Neural cell (in vitro differentiated cells): ENCODE measurements around the gene IGSF3. TPM values are rescaled to one million over a fixed set of nuclear protein-coding genes. Genes with fewer than 3 reads are reported as not detected.
"Not testable (repeated sequence)": the region's sequence is repeated elsewhere in the genome, so short reads cannot be mapped to it uniquely, and the experiment has no call there.

Source experiments
- H2AFZ ChIP-seq: fragments of 200-600, 300-800 bp; sonication (generic), shearing (Covaris generic); 2 replicates; pipeline ENCODE4 v1.6.0; 2014; ENCODE audit warnings: low read depth, mild to moderate bottlenecking, antibody characterized with exemption, low read length, moderate library complexity
- H3F3A ChIP-seq: fragments of 200-600 bp; shearing (Covaris generic); 2 replicates; pipeline ENCODE4 v1.6.1; 2016; ENCODE audit warnings: mild to moderate bottlenecking, moderate library complexity, mixed read lengths, antibody characterized with exemption, low read length; ENCODE audit not compliant: insufficient read depth, poor library complexity, severe bottlenecking
- H3K27ac ChIP-seq: fragments of 200-600, 300-800 bp; sonication (generic), shearing (Covaris generic); 2 replicates; pipeline ENCODE4 v1.5.1; 2014; ENCODE audit warnings: mild to moderate bottlenecking, low read length, moderate library complexity
- H3K27me3 ChIP-seq: fragments of 300-800, 200-600 bp; sonication (generic), shearing (Covaris generic); 2 replicates; pipeline ENCODE4 v1.6.0; 2014; ENCODE audit warnings: mild to moderate bottlenecking, low read depth, low read length, moderate library complexity; ENCODE audit not compliant: insufficient read depth
- H3K36me3 ChIP-seq: fragments of 300-800, 200-600 bp; sonication (generic), shearing (Covaris generic); 2 replicates; pipeline ENCODE4 v1.5.1; 2014; ENCODE audit warnings: mild to moderate bottlenecking, antibody characterized with exemption, low read length, moderate library complexity; ENCODE audit not compliant: insufficient read depth
- H3K4me2 ChIP-seq: fragments of 300-800, 200-600 bp; sonication (generic), shearing (Covaris generic); 2 replicates; pipeline ENCODE4 v1.6.0; 2014; ENCODE audit warnings: mild to moderate bottlenecking, low read length
- H3K4me3 ChIP-seq: fragments of 300-800, 200-600 bp; sonication (generic), shearing (Covaris generic); 2 replicates; pipeline ENCODE4 v1.5.1; 2014; ENCODE audit warnings: mild to moderate bottlenecking, low read length, moderate library complexity
- H3K79me2 ChIP-seq: fragments of 200-600 bp; shearing (Covaris generic); replicated peaks from 2 replicates; pipeline ENCODE4 v1.6.0; 2014; ENCODE audit warnings: mild to moderate bottlenecking, low read length, moderate library complexity; ENCODE audit not compliant: insufficient read depth
- H3K9ac ChIP-seq: fragments of 300-800, 200-600 bp; sonication (generic), shearing (Covaris generic); 2 replicates; pipeline ENCODE4 v1.6.1; 2016; ENCODE audit warnings: mild to moderate bottlenecking, low read length, mixed read lengths
- H3K9me2 ChIP-seq: fragments of 200-600 bp; shearing (Covaris generic); 2 replicates; pipeline ENCODE4 v1.6.1; 2016; ENCODE audit warnings: mild to moderate bottlenecking, low read length, mixed read lengths; ENCODE audit not compliant: insufficient read depth
- H3K9me3 ChIP-seq: fragments of 200-600, 300-800 bp; sonication (generic), shearing (Covaris generic); 2 replicates; pipeline ENCODE4 v1.6.1; 2016; ENCODE audit warnings: mild to moderate bottlenecking, mixed run types, low read length, moderate library complexity, mixed read lengths
- H4K20me1 ChIP-seq: fragments of 200-600 bp; shearing (Covaris generic); 2 replicates; pipeline ENCODE4 v1.6.1; 2016; ENCODE audit warnings: mild to moderate bottlenecking, mixed run types; ENCODE audit not compliant: insufficient read depth
- EP300 ChIP-seq: fragments of 450-650 bp; conservative IDR thresholded peaks from 2 replicates; pipeline ENCODE4 v1.6.1; 2014; ENCODE audit warnings: antibody characterized with exemption, mild to moderate bottlenecking, moderate library complexity; ENCODE audit not compliant: poor library complexity, severe bottlenecking
- POLR2AphosphoS5 ChIP-seq: IDR thresholded peaks from 2 replicates; pipeline ENCODE4 v1.6.1; 2012
- SMC3 ChIP-seq: fragments of 450-650 bp; conservative IDR thresholded peaks from 2 replicates; pipeline ENCODE4 v1.6.1; 2014; ENCODE audit warnings: antibody characterized with exemption, mild to moderate bottlenecking, moderate library complexity; ENCODE audit not compliant: poor library complexity
- polyA plus RNA-seq: library from polyadenylated mRNA; depleted of rRNA; stranded (reverse); fragments of >200 nt; gene quantifications from 2 replicates; pipeline ENCODE4 v1.2.3, GENCODE V29; 2014
- TF ChIP-seq, protein P1 (sequence below): fragments of 450-650 bp; IDR thresholded peaks from 2 replicates; pipeline ENCODE4 v1.5.1; 2014; ENCODE audit warnings: antibody characterized with exemption, mild to moderate bottlenecking, moderate library complexity; ENCODE audit not compliant: poor library complexity, severe bottlenecking
- TF ChIP-seq, protein P2 (sequence below): IDR thresholded peaks from 2 replicates; pipeline ENCODE4 v1.6.1; 2012; ENCODE audit warnings: borderline replicate concordance

IGSF3 gene
- polyA plus RNA-seq, 1 donor from 2014 or later = 81.4 TPM

DNA sequence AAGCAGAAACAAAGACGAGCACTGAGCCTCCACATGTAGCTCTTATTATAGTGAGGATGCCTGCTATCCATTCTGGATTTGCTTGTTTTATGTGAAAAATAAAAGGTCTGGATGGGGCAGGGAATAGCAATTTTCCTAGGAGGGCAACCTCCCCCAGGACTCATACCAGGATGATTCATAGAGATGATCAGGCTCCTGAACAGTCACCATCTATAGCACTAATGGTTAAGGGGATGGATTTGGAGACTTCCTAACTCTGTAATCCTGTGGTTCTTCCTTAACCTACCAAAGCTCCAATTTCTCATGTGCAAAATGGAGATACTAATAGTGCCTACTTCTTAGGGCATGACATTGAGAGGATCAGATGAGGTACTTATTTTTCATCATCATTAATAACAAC, 62.2 kb downstream of the IGSF3 start:
- Histone ChIP-seq H3K79me2 (no peaks in the 10 kb centered on the region), H3K4me2 (no peak overlapping the region), H4K20me1 (no peaks in the 10 kb centered on the region), H3K9me2 (no peaks in the 10 kb centered on the region), H3K9me3 (no peaks in the 10 kb centered on the region), H3F3A (no peaks in the 10 kb centered on the region), H3K27me3 (no peaks in the 10 kb centered on the region), H3K4me3 (no peak overlapping the region), H3K9ac (no peak overlapping the region), H2AFZ (no peak overlapping the region), H3K36me3 (no peaks in the 10 kb centered on the region), H3K27ac (no peak overlapping the region)
- TF ChIP-seq EP300 = no peak
- TF ChIP-seq, protein P1, sequence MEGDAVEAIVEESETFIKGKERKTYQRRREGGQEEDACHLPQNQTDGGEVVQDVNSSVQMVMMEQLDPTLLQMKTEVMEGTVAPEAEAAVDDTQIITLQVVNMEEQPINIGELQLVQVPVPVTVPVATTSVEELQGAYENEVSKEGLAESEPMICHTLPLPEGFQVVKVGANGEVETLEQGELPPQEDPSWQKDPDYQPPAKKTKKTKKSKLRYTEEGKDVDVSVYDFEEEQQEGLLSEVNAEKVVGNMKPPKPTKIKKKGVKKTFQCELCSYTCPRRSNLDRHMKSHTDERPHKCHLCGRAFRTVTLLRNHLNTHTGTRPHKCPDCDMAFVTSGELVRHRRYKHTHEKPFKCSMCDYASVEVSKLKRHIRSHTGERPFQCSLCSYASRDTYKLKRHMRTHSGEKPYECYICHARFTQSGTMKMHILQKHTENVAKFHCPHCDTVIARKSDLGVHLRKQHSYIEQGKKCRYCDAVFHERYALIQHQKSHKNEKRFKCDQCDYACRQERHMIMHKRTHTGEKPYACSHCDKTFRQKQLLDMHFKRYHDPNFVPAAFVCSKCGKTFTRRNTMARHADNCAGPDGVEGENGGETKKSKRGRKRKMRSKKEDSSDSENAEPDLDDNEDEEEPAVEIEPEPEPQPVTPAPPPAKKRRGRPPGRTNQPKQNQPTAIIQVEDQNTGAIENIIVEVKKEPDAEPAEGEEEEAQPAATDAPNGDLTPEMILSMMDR = no peak
- TF ChIP-seq, protein P2, sequence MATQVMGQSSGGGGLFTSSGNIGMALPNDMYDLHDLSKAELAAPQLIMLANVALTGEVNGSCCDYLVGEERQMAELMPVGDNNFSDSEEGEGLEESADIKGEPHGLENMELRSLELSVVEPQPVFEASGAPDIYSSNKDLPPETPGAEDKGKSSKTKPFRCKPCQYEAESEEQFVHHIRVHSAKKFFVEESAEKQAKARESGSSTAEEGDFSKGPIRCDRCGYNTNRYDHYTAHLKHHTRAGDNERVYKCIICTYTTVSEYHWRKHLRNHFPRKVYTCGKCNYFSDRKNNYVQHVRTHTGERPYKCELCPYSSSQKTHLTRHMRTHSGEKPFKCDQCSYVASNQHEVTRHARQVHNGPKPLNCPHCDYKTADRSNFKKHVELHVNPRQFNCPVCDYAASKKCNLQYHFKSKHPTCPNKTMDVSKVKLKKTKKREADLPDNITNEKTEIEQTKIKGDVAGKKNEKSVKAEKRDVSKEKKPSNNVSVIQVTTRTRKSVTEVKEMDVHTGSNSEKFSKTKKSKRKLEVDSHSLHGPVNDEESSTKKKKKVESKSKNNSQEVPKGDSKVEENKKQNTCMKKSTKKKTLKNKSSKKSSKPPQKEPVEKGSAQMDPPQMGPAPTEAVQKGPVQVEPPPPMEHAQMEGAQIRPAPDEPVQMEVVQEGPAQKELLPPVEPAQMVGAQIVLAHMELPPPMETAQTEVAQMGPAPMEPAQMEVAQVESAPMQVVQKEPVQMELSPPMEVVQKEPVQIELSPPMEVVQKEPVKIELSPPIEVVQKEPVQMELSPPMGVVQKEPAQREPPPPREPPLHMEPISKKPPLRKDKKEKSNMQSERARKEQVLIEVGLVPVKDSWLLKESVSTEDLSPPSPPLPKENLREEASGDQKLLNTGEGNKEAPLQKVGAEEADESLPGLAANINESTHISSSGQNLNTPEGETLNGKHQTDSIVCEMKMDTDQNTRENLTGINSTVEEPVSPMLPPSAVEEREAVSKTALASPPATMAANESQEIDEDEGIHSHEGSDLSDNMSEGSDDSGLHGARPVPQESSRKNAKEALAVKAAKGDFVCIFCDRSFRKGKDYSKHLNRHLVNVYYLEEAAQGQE = no peak
- TF ChIP-seq POLR2AphosphoS5 = no peak
- TF ChIP-seq SMC3 = no peak

DNA sequence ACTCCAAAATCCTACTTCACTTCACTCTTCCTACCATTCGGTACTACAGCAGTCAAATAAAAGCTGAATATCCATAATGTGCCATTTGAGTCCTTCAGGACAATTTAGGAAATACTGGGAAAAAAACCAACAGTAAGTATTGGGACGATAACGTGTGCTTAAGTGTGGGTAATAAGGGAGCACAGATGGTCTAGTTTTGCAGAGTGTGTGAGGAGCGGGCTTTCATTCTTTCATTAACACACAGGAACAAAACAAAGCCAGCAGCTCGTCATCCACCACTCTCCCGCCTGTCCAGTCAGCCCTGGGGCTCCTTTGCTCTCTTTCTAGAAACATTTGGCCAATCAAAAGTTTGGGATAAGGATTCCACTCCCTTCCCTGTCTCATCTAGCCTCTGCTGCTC, 63.1 kb downstream of the IGSF3 start:
- not testable (repeated sequence) for H4K20me1 ChIP-seq, H3K27me3 ChIP-seq, H3K4me2 ChIP-seq, H3K79me2 ChIP-seq, H3K9ac ChIP-seq, H3K36me3 ChIP-seq, H3K9me2 ChIP-seq, H3K4me3 ChIP-seq, H3K27ac ChIP-seq, H3K9me3 ChIP-seq, H3F3A ChIP-seq, H2AFZ ChIP-seq

DNA sequence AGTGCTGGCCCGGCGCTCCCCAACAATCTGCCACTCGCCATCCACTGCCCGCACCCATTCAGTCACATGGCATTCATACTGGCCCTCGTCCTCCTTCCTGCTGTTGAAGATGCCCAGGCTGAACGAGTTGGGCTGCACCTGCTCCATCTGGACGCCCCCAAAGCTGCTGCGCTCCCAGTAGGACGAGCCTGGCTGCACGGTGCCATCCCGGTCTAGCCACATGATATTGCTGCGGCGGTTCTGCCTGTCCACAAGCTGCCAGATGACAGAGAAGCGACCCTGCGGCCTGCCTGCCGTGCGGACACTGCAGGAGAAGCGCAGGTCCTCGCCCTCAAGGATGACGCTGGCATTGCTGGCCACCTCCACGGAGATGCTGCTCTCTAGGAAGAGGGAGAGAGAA, 63.9 kb downstream of the IGSF3 start:
- not testable (repeated sequence) for H3F3A ChIP-seq, H3K9ac ChIP-seq, H2AFZ ChIP-seq, H3K4me2 ChIP-seq, H4K20me1 ChIP-seq, H3K27ac ChIP-seq, H3K36me3 ChIP-seq, H3K9me3 ChIP-seq, H3K4me3 ChIP-seq, H3K27me3 ChIP-seq, H3K79me2 ChIP-seq, H3K9me2 ChIP-seq

DNA sequence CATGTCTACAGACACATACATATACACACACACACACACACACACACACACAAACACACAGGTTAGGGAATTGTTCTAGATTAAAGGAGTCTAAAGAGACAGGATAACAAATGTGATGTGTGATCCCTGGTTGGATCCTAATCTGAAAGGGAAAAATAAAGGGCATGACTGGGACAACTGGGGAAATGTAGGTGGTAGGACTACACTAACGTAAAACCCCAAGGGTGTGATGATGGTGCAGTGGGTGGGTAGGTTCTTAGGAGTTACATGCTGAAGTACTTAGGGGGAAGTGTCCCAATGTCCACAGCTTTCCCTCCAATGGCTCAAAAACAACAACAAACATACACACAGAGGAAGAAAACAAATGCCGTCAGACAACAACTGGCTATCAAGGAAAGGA, 68.2 kb downstream of the IGSF3 start:
- H3K27ac ChIP-seq, H2AFZ ChIP-seq, H3K4me2 ChIP-seq, H3K9me2 ChIP-seq, H3K4me3 ChIP-seq, H3K79me2 ChIP-seq, H3K36me3 ChIP-seq, H3K9ac ChIP-seq, H3K9me3 ChIP-seq, H3F3A ChIP-seq, H3K27me3 ChIP-seq, H4K20me1 ChIP-seq: not testable (repeated sequence)

DNA sequence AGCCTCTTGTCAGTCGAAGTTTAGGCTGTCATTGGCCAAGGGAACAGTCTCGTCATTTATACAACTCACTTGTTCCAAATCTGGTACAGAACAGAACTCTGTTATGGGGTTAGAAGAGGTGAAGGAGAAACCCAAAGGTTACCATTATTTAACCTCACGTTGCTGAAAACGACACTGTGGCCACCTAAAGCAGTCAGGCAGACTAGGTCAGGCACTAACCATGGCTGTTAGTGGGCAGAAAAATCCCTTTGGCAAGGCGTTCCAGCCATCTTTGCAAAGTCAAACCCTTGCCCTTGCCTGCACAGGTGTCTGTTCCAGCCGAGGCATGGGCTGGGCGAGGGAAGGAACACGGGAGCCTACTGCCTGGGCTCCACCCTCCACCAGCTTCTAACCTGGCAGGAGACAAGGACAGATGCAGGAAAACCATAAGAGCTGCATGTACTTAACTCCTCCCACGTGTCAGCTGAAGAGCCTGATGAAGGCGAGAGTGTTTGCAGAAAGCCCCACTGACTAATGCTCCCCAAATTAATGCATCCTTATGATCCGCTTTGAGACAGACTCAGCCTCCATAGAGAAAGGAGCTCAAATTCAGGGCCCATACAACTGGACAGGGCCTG, 69.0 kb downstream of the IGSF3 start:
- H2AFZ ChIP-seq, H3K9me3 ChIP-seq, H3K79me2 ChIP-seq, H3K27me3 ChIP-seq, H3K4me2 ChIP-seq, H3K36me3 ChIP-seq, H3K9me2 ChIP-seq, H3K9ac ChIP-seq, H3K27ac ChIP-seq, H3K4me3 ChIP-seq, H3F3A ChIP-seq, H4K20me1 ChIP-seq: not testable (repeated sequence)

DNA sequence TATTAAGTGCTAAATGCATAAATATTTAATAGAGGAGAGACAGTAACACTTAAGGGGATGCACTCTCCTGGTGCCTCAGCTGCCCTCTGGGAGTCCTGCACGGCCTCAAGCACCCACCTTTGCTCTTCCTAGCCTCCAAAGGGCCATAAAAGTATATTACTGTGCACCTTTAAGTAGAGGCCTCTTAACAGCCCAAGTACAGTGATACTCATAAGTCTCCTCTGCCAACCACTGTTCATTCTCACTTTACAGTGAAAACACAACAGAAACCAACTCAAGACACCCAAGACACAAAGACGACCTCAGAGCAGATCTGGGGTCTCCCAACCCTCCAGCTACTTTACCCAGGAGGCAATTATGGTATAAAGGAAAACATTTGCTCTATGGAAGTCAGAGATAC, 70.1 kb downstream of the IGSF3 start:
- not testable (repeated sequence) for H3K27me3 ChIP-seq, H3K79me2 ChIP-seq, H2AFZ ChIP-seq, H3K27ac ChIP-seq, H4K20me1 ChIP-seq, H3K9me3 ChIP-seq, H3K9me2 ChIP-seq, H3K4me3 ChIP-seq, H3F3A ChIP-seq, H3K9ac ChIP-seq, H3K36me3 ChIP-seq, H3K4me2 ChIP-seq
